Measurements from ENCODE around the gene KIF16B. TPM values are rescaled to one million over a fixed set of nuclear protein-coding genes. Genes with fewer than 3 reads are reported as not detected.

The KIF16B gene
- total and polyA plus RNA-seq, 2 of the 13 experiments (the other 11 are each of a cell fraction or from before 2014, with no cell fraction given), result 6.9 to 18.0 TPM

DNA sequence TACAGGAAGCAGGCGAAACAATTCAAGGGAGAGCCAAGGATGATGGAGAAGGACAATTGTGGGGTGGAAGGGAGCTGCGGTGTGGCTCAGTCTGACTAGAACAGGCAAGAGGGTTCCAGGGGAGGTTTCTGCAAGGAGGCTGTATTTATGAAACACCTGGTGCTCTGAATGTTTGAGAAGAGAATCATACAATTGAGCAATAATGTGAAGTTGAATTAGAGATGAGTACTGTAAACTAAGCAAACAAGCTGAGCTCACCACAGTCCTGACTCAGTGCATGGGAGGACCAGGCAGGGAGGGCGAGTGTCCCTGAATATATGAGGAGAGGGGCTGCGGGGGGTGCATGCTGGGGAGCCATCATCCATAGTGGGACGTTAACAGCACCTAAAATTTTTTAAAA is 279.7 kb downstream of the KIF16B start:
- TF ChIP-seq YEATS4 (CRISPR knock-in tag; IDR thresholded peaks at IDR 0.05; ENCODE audit: borderline replicate concordance) (no peak), CEBPB (IDR thresholded peaks at IDR 0.05; ENCODE audit: borderline replicate concordance, low read depth, low read length) (0 out of 2 replicates have a peak, but pooled peaks have one; percentile 48), MAF1 (CRISPR knock-in tag; IDR thresholded peaks at IDR 0.05; ENCODE audit: borderline replicate concordance) (no peak)
- TF ChIP-seq, protein P1, sequence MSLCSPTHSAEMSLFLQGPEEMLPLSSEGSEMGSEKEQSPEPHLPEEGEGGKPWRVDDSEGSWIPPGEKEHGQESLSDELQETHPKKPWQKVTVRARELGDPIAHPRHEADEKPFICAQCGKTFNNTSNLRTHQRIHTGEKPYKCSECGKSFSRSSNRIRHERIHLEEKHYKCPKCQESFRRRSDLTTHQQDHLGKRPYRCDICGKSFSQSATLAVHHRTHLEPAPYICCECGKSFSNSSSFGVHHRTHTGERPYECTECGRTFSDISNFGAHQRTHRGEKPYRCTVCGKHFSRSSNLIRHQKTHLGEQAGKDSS (CRISPR knock-in tag; IDR thresholded peaks at IDR 0.05; ENCODE audit: borderline replicate concordance, low read depth), result no peak
- no TSS peak for BruUV-seq (replicated peaks)
- ChIA-PET CTCF (ENCODE audit: low intra/inter-chr PET ratio, low total read pairs) (no interaction called here), POLR2A (no interaction called here)
- Histone ChIP-seq H3K9me3 (ENCODE audit: low read length) (no peaks in the 10 kb centered on the region), H2AFZ (ENCODE audit: low read length) (no peak overlapping the region), H3K4me3 (replicated peaks in 1 of 3; ENCODE audit: insufficient read depth in 1 of 3, low read depth in 2 of 3, low read length in 3 of 3) (no peak overlapping the region), H3K4me1 (ENCODE audit: insufficient read depth, low read length) (peaks cover 20% of the 10 kb centered on the region), H3K27ac (ENCODE audit: extremely low read length, insufficient read depth, low read length) (no peak overlapping the region), H3K27me3 (ENCODE audit: control insufficient read depth in 1 of 2, insufficient read depth in 2 of 2, low read length in 2 of 2) (no peaks in the 10 kb centered on the region), H3K36me3 (replicated peaks in 1 of 2; ENCODE audit: control insufficient read depth in 1 of 2, insufficient read depth in 2 of 2, low read length in 2 of 2) (no peaks in the 10 kb centered on the region), H3K9ac (ENCODE audit: insufficient read depth, low read depth, low read length) (no peak overlapping the region), H3K4me2 (ENCODE audit: low read depth, low read length) (no peak overlapping the region), H4K20me1 (ENCODE audit: insufficient read depth, low read length) (no peaks in the 10 kb centered on the region), H3K79me2 (ENCODE audit: insufficient read depth, low read length) (no peaks in the 10 kb centered on the region)
- no peak for FAIRE-seq
- WGBS (ENCODE audit: low lambda C conversion rate), result 83% methylated on average over 5 of the region's 5 CpGs
- DNase-seq (ENCODE audit: low spot score), result no peak
- intact Hi-C loops (cut with micrococcal nuclease; ENCODE audit: unreplicated experiment) (no loop called here), in situ Hi-C loops (cut with HindIII; ENCODE audit: extremely low pct_ligation_motif_present, low pct_unique_long_range_greater_than_20kb) (no loop called here)
- ATAC-seq, result peak; percentile 19; the same call in 1 of the 3 replicates

DNA sequence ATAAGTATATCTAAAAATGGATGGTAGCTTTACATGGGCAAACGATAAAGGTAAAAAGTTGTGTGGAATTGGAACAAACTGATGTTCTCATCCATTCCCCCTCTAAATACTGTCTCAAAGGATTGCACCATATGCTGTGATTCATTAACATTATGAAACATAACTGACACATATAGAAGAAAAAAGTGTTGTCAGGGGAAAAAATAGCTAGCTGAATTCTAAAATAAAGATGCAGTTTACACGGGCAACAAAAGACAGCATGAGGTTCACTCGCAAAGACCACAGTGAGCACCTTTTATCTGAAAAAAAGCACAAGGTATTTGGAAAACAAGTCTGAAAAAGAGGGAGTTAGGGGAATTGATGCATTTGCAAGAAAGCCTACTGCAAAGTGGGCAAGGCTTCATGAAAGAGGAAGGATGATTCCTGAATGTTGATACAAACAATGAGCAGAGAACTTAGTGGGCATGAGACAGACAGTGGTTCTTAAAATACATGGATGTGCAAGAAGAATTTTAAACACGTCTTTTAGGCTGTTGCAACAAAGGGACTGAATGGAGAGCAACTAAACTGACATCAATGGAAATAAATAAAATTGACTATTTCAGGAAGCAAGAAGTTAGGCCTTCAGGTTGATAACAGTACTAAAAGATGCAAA is 280.9 kb downstream of the KIF16B start:
- FAIRE-seq (no peak), DNase-seq (ENCODE audit: low spot score) (no peak), ATAC-seq (no peak)
- Histone ChIP-seq H3K4me3 (replicated peaks in 1 of 3; ENCODE audit: insufficient read depth in 1 of 3, low read depth in 2 of 3, low read length in 3 of 3) (no peak overlapping the region), H2AFZ (ENCODE audit: low read length) (no peak overlapping the region), H3K4me1 (ENCODE audit: insufficient read depth, low read length) (peaks cover 20% of the 10 kb centered on the region), H3K9me3 (ENCODE audit: low read length) (no peaks in the 10 kb centered on the region), H3K27ac (ENCODE audit: extremely low read length, insufficient read depth, low read length) (no peak overlapping the region), H3K9ac (ENCODE audit: insufficient read depth, low read depth, low read length) (no peak overlapping the region), H3K27me3 (ENCODE audit: control insufficient read depth in 1 of 2, insufficient read depth in 2 of 2, low read length in 2 of 2) (no peaks in the 10 kb centered on the region), H3K79me2 (ENCODE audit: insufficient read depth, low read length) (no peaks in the 10 kb centered on the region), H3K4me2 (ENCODE audit: low read depth, low read length) (no peak overlapping the region), H4K20me1 (ENCODE audit: insufficient read depth, low read length) (no peaks in the 10 kb centered on the region), H3K36me3 (replicated peaks in 1 of 2; ENCODE audit: control insufficient read depth in 1 of 2, insufficient read depth in 2 of 2, low read length in 2 of 2) (no peaks in the 10 kb centered on the region)
- ChIA-PET POLR2A (no interaction called here), CTCF (ENCODE audit: low intra/inter-chr PET ratio, low total read pairs) (no interaction called here)
- 83% methylated on average over 4 of the region's 4 CpGs for WGBS (ENCODE audit: low lambda C conversion rate)
- TF ChIP-seq MAFK (conservative IDR thresholded peaks at IDR 0.05 in 1 of 2, IDR thresholded peaks at IDR 0.05 in 1 of 2; ENCODE audit: low read length in 2 of 2) (no peak), MED1 (CRISPR knock-in tag; IDR thresholded peaks at IDR 0.05) (no peak)
- TF ChIP-seq, protein P2, sequence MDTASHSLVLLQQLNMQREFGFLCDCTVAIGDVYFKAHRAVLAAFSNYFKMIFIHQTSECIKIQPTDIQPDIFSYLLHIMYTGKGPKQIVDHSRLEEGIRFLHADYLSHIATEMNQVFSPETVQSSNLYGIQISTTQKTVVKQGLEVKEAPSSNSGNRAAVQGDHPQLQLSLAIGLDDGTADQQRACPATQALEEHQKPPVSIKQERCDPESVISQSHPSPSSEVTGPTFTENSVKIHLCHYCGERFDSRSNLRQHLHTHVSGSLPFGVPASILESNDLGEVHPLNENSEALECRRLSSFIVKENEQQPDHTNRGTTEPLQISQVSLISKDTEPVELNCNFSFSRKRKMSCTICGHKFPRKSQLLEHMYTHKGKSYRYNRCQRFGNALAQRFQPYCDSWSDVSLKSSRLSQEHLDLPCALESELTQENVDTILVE (CRISPR knock-in tag; IDR thresholded peaks at IDR 0.05), result no peak
- TF ChIP-seq, protein P3, sequence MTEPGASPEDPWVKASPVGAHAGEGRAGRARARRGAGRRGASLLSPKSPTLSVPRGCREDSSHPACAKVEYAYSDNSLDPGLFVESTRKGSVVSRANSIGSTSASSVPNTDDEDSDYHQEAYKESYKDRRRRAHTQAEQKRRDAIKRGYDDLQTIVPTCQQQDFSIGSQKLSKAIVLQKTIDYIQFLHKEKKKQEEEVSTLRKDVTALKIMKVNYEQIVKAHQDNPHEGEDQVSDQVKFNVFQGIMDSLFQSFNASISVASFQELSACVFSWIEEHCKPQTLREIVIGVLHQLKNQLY (CRISPR knock-in tag; IDR thresholded peaks at IDR 0.05), result no peak
- BruUV-seq (replicated peaks), result no TSS peak
- intact Hi-C loops (cut with micrococcal nuclease; ENCODE audit: unreplicated experiment), result no loop called here
- in situ Hi-C loops (cut with HindIII; ENCODE audit: extremely low pct_ligation_motif_present, low pct_unique_long_range_greater_than_20kb), result no loop called here
